ENCODE data around the gene TXNDC17. TPM values are rescaled to one million over a fixed set of nuclear protein-coding genes. Genes with fewer than 3 reads are reported as not detected.
"Not testable (repeated sequence)": the region's sequence is repeated elsewhere in the genome, so short reads cannot be mapped to it uniquely, and the experiment has no call there.

Gene TXNDC17
- polyA plus RNA-seq, 4 donors: 49.1 to 91.7 (median 82.0) TPM

GRCh38 chr17:6658411-6658810 lies 17.6 kb downstream of the TXNDC17 start:
- not testable (repeated sequence) for DNase-seq (ENCODE audit: low read depth in 4 of 4, low spot score in 3 of 4)

GRCh38 chr17:6660101-6660500 lies 19.2 kb downstream of the TXNDC17 start:
- no peak for DNase-seq (ENCODE audit: low read depth in 4 of 4, low spot score in 3 of 4)

GRCh38 chr17:6660805-6661463 lies 20.1 kb downstream of the TXNDC17 start:
- no peak for DNase-seq (ENCODE audit: low read depth in 4 of 4, low spot score in 3 of 4)

- no peak for DNase-seq (ENCODE audit: low read depth in 4 of 4, low spot score in 3 of 4)
These were observed 20.6 kb downstream of the TXNDC17 start for GRCh38 chr17:6661464-6661848.

- not testable (repeated sequence) for DNase-seq (ENCODE audit: low read depth in 4 of 4, low spot score in 3 of 4)
These were observed 22.3 kb downstream of the TXNDC17 start for GRCh38 chr17:6663200-6663599.

- DNase-seq (ENCODE audit: low read depth in 4 of 4, low spot score in 3 of 4): peak in 2 of 4 donors; percentile 57 to 64
These were observed 25.2 kb downstream of the TXNDC17 start for GRCh38 chr17:6666077-6666521.

- DNase-seq (ENCODE audit: low read depth in 4 of 4, low spot score in 3 of 4): no peak
These were observed 25.7 kb downstream of the TXNDC17 start for GRCh38 chr17:6666557-6666956.

GRCh38 chr17:6667516-6667915 lies 26.7 kb downstream of the TXNDC17 start:
- DNase-seq (ENCODE audit: low read depth in 4 of 4, low spot score in 3 of 4): no peak

- DNase-seq (ENCODE audit: low read depth in 4 of 4, low spot score in 3 of 4): no peak
These were observed 27.4 kb downstream of the TXNDC17 start for GRCh38 chr17:6668219-6668618.

- DNase-seq (ENCODE audit: low read depth in 4 of 4, low spot score in 3 of 4): no peak
These were observed 28.0 kb downstream of the TXNDC17 start for GRCh38 chr17:6668727-6669425.

GRCh38 chr17:6669479-6670212 lies 28.8 kb downstream of the TXNDC17 start:
- no peak for DNase-seq (ENCODE audit: low read depth in 4 of 4, low spot score in 3 of 4)

GRCh38 chr17:6670571-6670970 lies 29.7 kb downstream of the TXNDC17 start:
- DNase-seq (ENCODE audit: low read depth in 4 of 4, low spot score in 3 of 4): no peak

GRCh38 chr17:6670999-6671398 lies 30.1 kb downstream of the TXNDC17 start:
- DNase-seq (ENCODE audit: low read depth in 4 of 4, low spot score in 3 of 4): no peak

- DNase-seq (ENCODE audit: low read depth in 4 of 4, low spot score in 3 of 4): no peak
These were observed 30.6 kb downstream of the TXNDC17 start for GRCh38 chr17:6671431-6671830.

GRCh38 chr17:6674586-6674985 lies 33.7 kb downstream of the TXNDC17 start:
- no peak for DNase-seq (ENCODE audit: low read depth in 4 of 4, low spot score in 3 of 4)

- DNase-seq (ENCODE audit: low read depth in 4 of 4, low spot score in 3 of 4): no peak
These were observed 34.5 kb downstream of the TXNDC17 start for GRCh38 chr17:6675201-6675825.

GRCh38 chr17:6676802-6677157 lies 35.9 kb downstream of the TXNDC17 start:
- DNase-seq (ENCODE audit: low read depth in 4 of 4, low spot score in 3 of 4): no peak

- no peak for DNase-seq (ENCODE audit: low read depth in 4 of 4, low spot score in 3 of 4)
These were observed 36.4 kb downstream of the TXNDC17 start for GRCh38 chr17:6677158-6677831.

- no peak for DNase-seq (ENCODE audit: low read depth in 4 of 4, low spot score in 3 of 4)
These were observed 37.1 kb downstream of the TXNDC17 start for GRCh38 chr17:6677946-6678345.

- DNase-seq (ENCODE audit: low read depth in 4 of 4, low spot score in 3 of 4): no peak
These were observed 38.4 kb downstream of the TXNDC17 start for GRCh38 chr17:6679241-6679640.

- DNase-seq (ENCODE audit: low read depth in 4 of 4, low spot score in 3 of 4): no peak
These were observed 40.3 kb downstream of the TXNDC17 start for GRCh38 chr17:6681176-6681575.
